ENCODE data around the gene ABCA3.

The ABCA3 gene

DNA sequence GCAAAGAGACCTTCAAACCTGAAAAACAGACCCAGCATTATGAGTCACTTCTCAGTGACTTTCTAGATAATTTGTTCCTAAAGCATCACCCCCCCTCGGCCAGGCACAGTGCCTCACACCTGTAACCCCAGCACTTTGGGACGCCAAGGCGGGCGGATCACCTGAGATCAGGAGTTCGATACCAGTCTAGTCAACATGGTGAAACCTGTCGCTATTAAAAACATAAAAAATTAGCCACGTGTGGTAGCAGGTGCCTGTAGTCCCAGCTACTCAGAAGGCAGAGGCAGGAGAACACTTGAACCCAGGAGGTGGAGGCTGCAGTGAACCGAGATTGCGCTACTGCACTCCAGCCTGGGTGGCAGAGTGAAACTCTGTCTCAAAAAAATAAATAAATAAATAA lies 48.3 kb downstream of the ABCA3 start:
- no peak overlapping the region for H3K9ac ChIP-seq (ENCODE audit: low read length)
- no peaks in the 10 kb centered on the region for H4K20me1 ChIP-seq (ENCODE audit: insufficient read depth, low read length)
- H3K27ac ChIP-seq (ENCODE audit: low read length) = no peak overlapping the region
- no peaks in the 10 kb centered on the region for H3K79me2 ChIP-seq (ENCODE audit: low read length)
- H3K4me3 ChIP-seq (ENCODE audit: low read length) = no peak overlapping the region
- no peak overlapping the region for H2AFZ ChIP-seq (ENCODE audit: low read depth, low read length)
- peaks cover 16% of the 10 kb centered on the region for H3K4me1 ChIP-seq (ENCODE audit: low read length)
- H3K9me3 ChIP-seq (ENCODE audit: insufficient read depth, low read length) = no peaks in the 10 kb centered on the region
- H3K4me2 ChIP-seq (ENCODE audit: low read length) = no peak overlapping the region
- TF ChIP-seq, protein P1, sequence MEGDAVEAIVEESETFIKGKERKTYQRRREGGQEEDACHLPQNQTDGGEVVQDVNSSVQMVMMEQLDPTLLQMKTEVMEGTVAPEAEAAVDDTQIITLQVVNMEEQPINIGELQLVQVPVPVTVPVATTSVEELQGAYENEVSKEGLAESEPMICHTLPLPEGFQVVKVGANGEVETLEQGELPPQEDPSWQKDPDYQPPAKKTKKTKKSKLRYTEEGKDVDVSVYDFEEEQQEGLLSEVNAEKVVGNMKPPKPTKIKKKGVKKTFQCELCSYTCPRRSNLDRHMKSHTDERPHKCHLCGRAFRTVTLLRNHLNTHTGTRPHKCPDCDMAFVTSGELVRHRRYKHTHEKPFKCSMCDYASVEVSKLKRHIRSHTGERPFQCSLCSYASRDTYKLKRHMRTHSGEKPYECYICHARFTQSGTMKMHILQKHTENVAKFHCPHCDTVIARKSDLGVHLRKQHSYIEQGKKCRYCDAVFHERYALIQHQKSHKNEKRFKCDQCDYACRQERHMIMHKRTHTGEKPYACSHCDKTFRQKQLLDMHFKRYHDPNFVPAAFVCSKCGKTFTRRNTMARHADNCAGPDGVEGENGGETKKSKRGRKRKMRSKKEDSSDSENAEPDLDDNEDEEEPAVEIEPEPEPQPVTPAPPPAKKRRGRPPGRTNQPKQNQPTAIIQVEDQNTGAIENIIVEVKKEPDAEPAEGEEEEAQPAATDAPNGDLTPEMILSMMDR (IDR thresholded peaks at IDR 0.05; ENCODE audit: low read depth, low read length) = no peak
- TF ChIP-seq EZH2phosphoT487 (IDR thresholded peaks at IDR 0.05; ENCODE audit: low read depth) = no peak
- no peaks in the 10 kb centered on the region for H3K27me3 ChIP-seq (ENCODE audit: low read depth, low read length)
- H3K36me3 ChIP-seq (replicated peaks; ENCODE audit: low read depth, low read length) = no peaks in the 10 kb centered on the region

DNA sequence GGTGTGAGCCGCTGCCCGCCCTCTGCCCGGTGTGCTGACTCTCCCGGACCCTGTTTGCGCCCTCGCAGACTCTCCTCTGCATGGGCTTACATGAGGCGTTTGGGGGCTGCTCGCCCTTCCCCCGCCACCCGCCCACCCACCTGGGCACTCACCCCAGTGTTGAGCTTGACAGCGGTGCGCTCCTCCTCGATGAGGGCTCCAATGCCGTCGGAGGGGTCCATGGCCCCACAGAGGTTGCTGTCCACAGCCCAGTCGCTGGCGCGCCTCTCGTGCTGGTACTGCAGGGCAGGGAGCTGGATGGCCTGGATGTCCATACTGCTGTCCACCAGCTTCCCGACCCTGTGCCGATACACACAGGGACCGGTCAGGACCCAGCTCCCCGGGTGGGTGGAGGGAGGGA lies 51.2 kb downstream of the ABCA3 start:
- Histone ChIP-seq H3K4me3 (ENCODE audit: low read length) (no peak overlapping the region), H3K4me1 (ENCODE audit: low read length) (no peaks in the 10 kb centered on the region), H3K79me2 (ENCODE audit: low read length) (no peaks in the 10 kb centered on the region), H2AFZ (ENCODE audit: low read depth, low read length) (no peak overlapping the region), H3K4me2 (ENCODE audit: low read length) (no peak overlapping the region), H4K20me1 (ENCODE audit: insufficient read depth, low read length) (no peaks in the 10 kb centered on the region), H3K9ac (ENCODE audit: low read length) (no peak overlapping the region), H3K36me3 (replicated peaks; ENCODE audit: low read depth, low read length) (no peaks in the 10 kb centered on the region), H3K27me3 (ENCODE audit: low read depth, low read length) (no peaks in the 10 kb centered on the region), H3K27ac (ENCODE audit: low read length) (no peak overlapping the region), H3K9me3 (ENCODE audit: insufficient read depth, low read length) (no peaks in the 10 kb centered on the region)
- TF ChIP-seq, protein P1 (IDR thresholded peaks at IDR 0.05; ENCODE audit: low read depth, low read length) = no peak
- no peak for TF ChIP-seq EZH2phosphoT487 (IDR thresholded peaks at IDR 0.05; ENCODE audit: low read depth)

DNA sequence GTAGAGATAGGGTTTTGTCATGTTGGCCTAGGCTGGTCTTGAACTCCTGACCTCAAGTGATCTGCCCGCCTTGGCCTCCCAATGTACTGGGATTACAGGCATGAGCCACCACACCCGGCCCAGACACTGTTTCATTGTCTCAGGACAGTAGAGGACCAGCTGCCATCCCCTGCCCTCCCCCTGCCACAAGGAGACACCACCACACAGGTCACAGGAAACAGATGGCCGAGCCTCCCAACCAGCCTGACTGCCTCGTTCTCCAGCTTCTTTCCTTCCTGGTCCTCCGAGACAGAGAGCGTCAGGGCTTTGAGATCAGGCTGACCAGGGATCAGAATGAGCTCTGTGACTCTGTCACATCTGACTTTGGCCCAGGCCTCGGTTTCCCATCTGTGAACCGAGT lies 51.8 kb downstream of the ABCA3 start:
- TF ChIP-seq, protein P1 (IDR thresholded peaks at IDR 0.05; ENCODE audit: low read depth, low read length) = no peak
- no peak for TF ChIP-seq EZH2phosphoT487 (IDR thresholded peaks at IDR 0.05; ENCODE audit: low read depth)
- H3K79me2 ChIP-seq (ENCODE audit: low read length) = no peaks in the 10 kb centered on the region
- H3K27ac ChIP-seq (ENCODE audit: low read length) = no peak overlapping the region
- H2AFZ ChIP-seq (ENCODE audit: low read depth, low read length) = no peak overlapping the region
- no peak overlapping the region for H3K9ac ChIP-seq (ENCODE audit: low read length)
- no peaks in the 10 kb centered on the region for H3K36me3 ChIP-seq (replicated peaks; ENCODE audit: low read depth, low read length)
- H3K4me2 ChIP-seq (ENCODE audit: low read length) = no peak overlapping the region
- no peak overlapping the region for H3K4me3 ChIP-seq (ENCODE audit: low read length)
- H3K9me3 ChIP-seq (ENCODE audit: insufficient read depth, low read length) = no peaks in the 10 kb centered on the region
- H4K20me1 ChIP-seq (ENCODE audit: insufficient read depth, low read length) = no peaks in the 10 kb centered on the region
- H3K4me1 ChIP-seq (ENCODE audit: low read length) = no peaks in the 10 kb centered on the region
- H3K27me3 ChIP-seq (ENCODE audit: low read depth, low read length) = no peaks in the 10 kb centered on the region

DNA sequence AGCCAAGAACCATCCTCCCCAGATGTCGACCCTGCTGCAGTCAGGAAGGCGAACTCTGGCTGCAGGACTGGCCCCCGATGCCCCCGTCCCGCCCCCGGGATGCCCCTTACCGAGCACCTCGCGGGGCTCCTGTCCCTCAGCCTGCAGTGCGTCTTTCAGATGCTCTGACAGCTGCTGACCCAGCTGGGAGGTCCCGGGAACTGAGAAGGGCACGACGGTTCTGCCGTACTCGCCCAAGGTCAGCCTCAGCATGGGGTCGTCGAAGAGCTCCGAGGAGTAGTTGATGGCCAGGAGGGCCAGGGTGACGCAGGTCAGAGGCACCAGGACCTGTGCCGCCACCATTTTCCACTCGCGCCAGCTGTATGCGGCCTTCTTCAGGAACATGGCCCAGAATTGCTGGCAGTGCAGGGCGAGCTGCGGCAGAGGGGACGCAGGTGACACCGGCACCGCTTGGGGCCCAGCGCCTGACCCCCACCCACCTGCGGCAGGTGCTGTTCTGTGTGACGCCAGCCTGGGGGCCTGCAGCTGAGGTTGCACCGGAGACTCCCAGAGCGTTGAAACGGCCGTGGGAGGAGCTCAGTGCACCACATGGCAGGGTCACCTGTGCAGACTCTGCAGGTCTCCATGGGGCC lies 52.5 kb downstream of the ABCA3 start:
- Histone ChIP-seq H3K79me2 (ENCODE audit: low read length) (no peaks in the 10 kb centered on the region), H2AFZ (ENCODE audit: low read depth, low read length) (no peak overlapping the region), H3K4me1 (ENCODE audit: low read length) (no peaks in the 10 kb centered on the region), H3K27ac (ENCODE audit: low read length) (no peak overlapping the region), H4K20me1 (ENCODE audit: insufficient read depth, low read length) (no peaks in the 10 kb centered on the region), H3K9ac (ENCODE audit: low read length) (no peak overlapping the region), H3K4me3 (ENCODE audit: low read length) (no peak overlapping the region), H3K27me3 (ENCODE audit: low read depth, low read length) (no peaks in the 10 kb centered on the region), H3K9me3 (ENCODE audit: insufficient read depth, low read length) (no peaks in the 10 kb centered on the region), H3K36me3 (replicated peaks; ENCODE audit: low read depth, low read length) (no peaks in the 10 kb centered on the region), H3K4me2 (ENCODE audit: low read length) (no peak overlapping the region)
- TF ChIP-seq, protein P1 (IDR thresholded peaks at IDR 0.05; ENCODE audit: low read depth, low read length) = no peak
- no peak for TF ChIP-seq EZH2phosphoT487 (IDR thresholded peaks at IDR 0.05; ENCODE audit: low read depth)
